Stimulated activated CD4-positive, alpha-beta T cell treated with anti-CD3 and anti-CD28 coated beads, TNF-alpha, amount 100 ng/mL, for 24 hours (primary cell): ENCODE results near the gene FAM90A26.
"Not testable (repeated sequence)": the region's sequence is repeated elsewhere in the genome, so short reads cannot be mapped to it uniquely, and the experiment has no call there.

Experiments
- DNase-seq, 3 experiments: peaks; one replicate each; pipeline ENCODE4 v3.0.0-alpha.2; 2020; ENCODE audit warnings: low read depth in 3 of 3

The FAM90A26 gene

GRCh38 chr4:9158392-9158791 lies 11.8 kb upstream of the FAM90A26 start:
- DNase-seq: peak in 1 of 3 experiments; percentile 16

GRCh38 chr4:9160046-9160445 lies 10.2 kb upstream of the FAM90A26 start:
- DNase-seq: not testable (repeated sequence)

DNA sequence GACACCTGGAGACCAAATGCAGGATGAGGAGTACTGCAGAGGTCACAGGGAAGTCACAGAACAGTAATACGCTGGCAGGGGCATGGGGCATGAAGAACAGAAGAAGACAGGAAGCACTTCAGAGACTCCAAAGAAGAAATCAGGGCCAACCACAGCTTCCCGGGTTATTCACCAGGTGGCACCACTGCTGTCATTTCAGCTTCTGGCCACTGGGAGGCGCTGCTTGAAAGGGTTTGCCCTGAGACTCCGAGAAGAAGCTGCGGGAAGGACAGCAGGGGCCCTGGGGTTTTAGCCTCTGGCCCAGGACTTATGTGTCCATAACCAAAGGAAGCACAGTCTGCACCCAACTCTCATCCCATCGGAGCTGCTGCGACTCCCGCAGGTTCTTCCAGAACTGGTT lies 4.2 kb upstream of the FAM90A26 start:
- not testable (repeated sequence) for DNase-seq

DNA sequence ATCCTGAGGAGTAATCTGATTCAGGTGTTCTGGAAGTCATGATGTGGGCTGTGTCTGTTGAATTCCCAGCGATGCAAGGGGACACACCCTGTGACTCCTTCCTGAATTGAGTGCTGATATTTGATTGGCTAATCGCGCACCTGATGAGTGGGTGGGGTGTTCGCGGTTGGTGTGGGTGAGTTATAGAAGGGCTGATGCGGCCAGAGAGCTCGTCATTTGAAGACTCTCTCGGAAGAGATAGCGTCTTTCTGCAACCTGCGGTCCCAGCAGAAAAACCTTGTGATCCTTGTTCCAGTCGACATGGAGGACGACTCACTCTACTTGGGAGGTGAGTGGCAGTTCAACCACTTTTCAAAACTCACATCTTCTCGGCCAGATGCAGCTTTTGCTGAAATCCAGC lies 40.1 kb downstream of the FAM90A26 start, which contains the start of gene USP17L10:
Gene USP17L10 (plus strand): TSS at position 301 of the 400 bp plus-strand sequence. CDS start 0 bp downstream, at position 301.
- DNase-seq: not testable (repeated sequence)

GRCh38 chr4:9214701-9215100 lies 44.5 kb downstream of the FAM90A26 start:
- not testable (repeated sequence) for DNase-seq

DNA sequence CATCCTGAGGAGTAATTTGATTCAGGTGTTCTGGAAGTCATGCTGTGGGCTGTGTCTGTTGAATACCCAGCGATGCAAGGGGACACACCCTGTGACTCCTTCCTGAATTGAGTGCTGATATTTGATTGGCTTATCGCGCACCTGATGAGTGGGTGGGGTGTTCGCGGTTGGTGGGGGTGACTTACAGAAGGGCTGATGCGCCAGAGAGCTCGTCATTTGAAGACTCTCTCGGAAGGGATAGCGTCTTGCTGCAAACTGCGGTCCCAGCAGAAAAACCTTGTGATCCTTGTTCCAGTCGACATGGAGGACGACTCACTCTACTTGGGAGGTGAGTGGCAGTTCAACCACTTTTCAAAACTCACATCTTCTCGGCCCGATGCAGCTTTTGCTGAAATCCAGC lies 44.9 kb downstream of the FAM90A26 start, which contains the start of gene USP17L11:
Gene USP17L11 (plus strand): TSS at position 301 of the 400 bp plus-strand sequence. CDS start 0 bp downstream, at position 301.
- not testable (repeated sequence) for DNase-seq

- DNase-seq: not testable (repeated sequence)
Observed at GRCh38 chr4:9219852-9220251, 49.6 kb downstream of the FAM90A26 start, which contains the start of gene USP17L12. USP17L12 (plus strand) TSS chr4:9220152; CDS start chr4:9220152, 0 bp downstream.

GRCh38 chr4:9224596-9224995 lies 54.4 kb downstream of the FAM90A26 start, which contains the start of gene USP17L13:
USP17L13 (plus strand) TSS chr4:9224896; CDS start chr4:9224896, 0 bp downstream.
- not testable (repeated sequence) for DNase-seq
